Measurements from ENCODE around the gene PRPF19.

Gene PRPF19

DNA sequence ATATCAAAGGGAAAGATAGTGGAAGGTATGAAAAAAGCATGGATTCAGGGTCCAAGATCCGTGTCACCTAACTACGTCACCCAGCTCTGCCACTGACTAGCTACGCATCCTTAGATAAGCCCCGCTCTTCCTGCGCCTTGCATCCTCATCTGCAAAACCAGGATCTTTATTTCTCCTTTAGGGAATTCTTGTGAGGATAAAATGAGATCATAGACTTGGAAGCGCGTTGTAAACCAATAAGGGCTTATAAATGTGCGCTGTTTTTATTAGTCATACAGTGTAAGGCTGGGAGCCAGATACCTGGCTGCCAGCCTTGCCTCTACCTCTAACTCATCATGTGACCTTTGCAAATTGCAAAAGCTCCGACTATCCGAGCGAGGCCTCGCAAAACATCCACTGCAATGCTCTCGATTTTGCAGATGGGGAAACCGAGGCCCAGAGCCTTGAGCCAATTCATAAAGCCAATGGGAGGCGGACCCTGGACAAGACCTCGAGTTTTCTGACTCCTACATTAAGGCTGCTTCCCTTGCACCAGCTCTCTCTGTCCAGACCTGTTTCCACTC lies 753 bp downstream of the PRPF19 start:
- no peak for DNase-seq (ENCODE audit: low read depth, low spot score)

DNA sequence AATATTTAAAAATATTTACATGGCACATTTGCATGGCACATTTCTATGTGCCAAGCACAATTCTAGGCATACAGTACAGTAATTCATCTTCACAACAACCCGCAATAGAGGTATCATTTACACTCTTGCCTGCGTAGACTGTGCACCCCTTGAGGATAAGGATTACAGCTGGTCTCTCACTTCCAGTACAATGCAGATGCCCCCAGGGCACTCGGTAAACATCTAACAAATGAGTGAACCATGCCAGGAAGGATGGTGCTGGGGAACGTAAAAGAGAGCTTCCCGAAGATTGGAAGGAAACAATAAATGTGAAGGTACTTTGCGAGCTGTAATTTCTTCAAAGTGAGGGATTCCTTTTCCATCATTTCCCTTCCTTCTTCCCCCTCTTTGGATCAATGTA lies 1.3 kb downstream of the PRPF19 start:
- DNase-seq (ENCODE audit: low read depth, low spot score) = no peak

DNA sequence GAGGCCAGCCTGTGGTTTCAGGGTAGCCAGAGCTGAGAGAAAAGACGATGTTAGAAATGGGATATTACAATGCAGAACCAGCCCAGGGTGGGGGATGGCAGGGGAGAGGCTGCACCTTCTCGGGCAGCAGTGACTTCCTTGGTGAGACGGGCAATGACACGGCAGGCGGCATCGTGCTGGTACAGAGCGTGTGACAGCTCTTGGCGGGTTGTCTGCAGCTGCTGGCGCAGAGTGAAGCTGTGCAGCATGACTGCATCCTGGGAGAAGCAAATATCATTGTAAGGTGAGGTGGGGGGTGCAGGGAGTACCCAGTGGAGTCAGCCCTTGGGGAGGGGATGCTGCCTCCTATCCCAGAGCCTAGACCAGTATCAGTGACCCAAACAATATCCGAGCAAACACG lies 3.8 kb downstream of the PRPF19 start:
- DNase-seq (ENCODE audit: low read depth, low spot score) = no peak

DNA sequence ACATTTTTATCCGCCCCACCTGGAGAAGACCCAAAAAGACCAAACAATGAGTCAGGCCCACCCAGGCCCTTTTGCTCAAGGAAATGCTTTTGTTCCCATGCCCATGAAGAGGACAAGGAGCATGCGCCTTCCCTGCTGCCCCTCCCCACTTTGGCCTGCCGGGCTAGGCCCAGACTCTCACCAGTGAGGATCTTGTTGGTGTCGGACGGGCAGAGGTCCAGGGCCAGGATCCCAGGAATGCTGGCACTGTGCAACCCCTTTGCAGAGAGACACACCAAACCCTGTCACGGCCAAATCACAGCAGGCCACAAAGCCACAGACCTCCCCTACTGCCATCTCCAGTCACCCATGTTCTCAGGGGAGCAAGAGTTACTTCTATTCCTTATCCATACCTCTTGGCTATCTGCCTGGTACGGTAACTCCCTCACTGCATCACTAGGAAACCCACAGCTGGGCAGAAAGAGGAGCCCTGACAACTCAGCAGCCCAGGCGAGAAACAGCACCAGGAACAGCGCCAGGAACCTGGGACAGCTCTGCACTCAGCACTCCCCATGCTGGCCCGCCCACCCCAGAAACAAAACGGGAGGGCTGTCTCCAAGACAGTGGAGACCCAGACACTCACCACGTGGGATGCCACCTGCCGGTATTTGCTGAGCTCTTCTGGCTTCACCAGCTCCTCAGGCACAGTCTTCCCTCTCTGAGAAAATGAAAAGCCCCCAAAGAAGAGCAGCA lies 5.5 kb downstream of the PRPF19 start:
- no peak for DNase-seq (ENCODE audit: low read depth, low spot score)

DNA sequence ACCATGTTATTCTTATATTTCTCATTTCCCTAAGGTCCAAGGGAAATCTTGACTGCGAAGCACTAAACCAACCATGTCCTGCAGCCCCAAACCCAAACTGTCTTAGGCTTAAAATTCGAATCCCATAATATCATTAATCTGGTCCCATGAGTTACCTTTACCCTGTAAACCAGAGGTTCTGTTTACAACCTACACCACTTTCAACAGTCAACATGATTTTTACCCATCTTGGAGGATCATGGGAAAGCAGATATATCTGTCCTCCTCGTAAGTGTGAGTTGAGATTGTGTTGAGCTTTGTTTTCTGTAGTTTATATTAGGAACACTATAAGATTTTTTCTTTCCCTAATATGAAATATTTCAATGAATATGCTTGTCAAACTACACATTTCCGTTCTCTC lies 6.4 kb downstream of the PRPF19 start:
- DNase-seq (ENCODE audit: low read depth, low spot score) = no peak

DNA sequence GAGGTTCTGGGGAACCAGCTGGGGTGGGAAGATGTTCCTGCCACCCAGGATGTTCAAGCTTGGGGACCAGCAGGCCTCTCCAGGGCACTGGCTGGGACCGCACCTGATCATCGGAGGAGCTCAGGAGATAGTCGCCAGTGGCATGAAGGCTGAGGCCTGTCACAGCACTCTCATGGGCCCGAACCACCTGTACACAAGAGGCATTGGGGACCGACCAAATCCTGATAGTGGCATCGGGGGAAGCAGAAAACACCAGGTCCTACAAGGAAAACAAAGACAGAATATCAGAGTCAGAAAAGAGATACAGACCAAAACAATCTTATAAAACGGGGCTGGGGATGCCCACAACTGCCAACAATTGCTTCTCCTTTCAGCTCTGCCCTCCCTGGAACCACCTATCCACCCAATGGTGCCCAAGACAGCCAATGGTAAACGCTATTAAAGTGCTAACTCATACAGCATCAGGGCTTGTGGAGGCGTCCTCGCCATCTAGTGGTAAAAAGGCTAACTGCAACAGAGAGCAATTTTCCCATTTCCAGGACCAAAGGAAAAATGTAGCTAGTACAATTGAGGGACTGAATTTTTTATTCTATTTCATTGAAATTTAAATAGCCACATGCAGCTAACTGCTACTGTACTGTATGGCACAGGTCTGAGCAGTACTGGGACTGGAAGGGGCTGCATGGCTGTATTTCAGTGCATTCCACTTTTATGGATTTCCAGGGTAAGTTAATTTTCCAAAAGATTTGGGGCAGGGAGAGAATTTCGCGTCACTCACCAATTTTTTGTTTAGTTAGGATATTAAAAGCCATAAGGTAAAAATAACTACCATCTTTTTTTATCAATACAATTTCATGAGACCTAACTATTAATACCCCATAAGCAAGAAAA lies 7.1 kb downstream of the PRPF19 start:
- DNase-seq (ENCODE audit: low read depth, low spot score) = no peak

DNA sequence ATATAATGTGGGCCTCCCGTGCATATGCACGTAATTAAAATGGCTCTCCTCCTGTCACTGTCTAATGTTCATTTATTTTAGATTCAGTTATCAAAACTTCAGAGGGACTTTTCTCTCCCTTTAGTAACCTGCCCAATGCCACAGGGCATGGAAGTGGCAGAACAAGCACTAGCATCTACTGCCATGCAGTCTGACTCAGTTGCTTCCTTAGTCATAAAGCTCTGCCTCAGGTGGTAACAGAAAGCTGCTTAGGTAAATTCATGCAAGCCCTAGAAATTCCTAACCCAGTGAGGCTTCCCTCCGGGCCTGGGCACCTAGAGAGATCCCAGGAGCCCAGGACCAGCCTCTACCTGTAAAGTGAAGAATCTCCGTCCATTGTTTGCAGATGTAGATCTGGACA lies 8.9 kb downstream of the PRPF19 start:
- no peak for DNase-seq (ENCODE audit: low read depth, low spot score)

DNA sequence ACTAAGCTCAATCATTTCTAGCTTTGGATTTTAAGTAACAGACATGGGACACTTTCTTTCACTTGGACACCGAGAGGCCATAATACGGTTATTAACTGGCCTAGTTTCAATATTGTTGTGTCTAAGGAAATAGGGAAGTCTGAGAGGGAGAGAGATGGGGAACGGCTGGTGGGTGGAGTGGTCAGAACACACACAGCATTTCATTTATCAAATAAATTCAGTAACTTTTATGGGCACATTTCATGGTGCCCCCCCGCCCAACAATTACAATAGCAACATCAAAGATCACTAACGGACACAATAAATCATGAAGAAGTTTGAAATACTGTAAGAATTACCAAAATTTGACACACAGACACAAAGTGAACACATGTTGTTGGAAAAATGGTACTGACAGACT lies 10.7 kb downstream of the PRPF19 start:
- DNase-seq (ENCODE audit: low read depth, low spot score) = no peak

DNA sequence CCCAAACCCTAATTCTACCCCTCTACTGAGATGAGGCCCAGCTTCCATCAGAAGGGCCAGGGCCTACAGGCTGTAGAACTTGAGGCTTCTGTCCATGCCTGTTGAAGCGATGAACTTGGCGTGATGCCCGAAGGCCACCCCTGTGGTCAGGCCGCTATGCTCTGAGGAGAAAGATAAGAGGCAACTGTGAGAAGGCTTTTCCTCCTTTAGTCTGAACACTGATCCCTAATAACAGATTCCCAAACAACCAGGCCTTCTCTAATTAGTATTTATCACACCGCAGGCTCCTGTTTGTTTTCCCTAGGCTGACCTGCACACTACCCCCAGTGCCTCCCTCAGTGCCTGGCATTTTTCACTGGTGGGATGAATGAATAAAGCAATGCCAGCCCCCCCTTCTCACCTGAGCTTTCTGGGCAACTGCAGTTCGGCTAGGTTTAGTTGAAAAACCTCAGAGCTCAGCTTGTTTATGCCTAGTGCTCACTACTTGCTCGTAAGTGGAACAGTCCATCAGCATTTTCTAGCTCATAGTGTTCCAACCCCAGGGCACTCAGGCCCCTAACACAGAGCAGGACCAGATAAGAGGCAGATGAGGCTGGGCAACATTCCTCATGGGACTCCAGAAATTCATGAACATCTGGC lies 15.2 kb downstream of the PRPF19 start:
- no peak for DNase-seq (ENCODE audit: low read depth, low spot score)

DNA sequence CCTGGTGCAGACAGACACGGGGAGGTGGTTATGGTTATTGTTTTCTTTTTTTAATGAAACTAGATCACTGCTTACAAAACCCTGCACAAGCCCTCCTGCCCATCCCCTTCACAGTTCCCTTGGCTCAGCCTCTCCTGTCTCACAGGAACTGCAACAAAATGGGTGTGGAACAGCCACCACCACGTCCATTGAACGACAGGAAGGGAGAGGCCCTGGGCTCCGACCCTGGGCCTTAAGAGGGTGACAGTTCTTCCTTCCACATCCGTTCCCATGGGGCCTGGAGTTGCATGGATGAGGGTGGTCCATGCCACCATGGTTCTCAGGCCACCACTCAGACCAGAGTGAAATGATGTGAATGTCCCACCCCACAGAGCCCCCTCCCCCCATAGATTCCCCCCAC lies 15.7 kb downstream of the PRPF19 start:
- no peak for DNase-seq (ENCODE audit: low read depth, low spot score)

DNA sequence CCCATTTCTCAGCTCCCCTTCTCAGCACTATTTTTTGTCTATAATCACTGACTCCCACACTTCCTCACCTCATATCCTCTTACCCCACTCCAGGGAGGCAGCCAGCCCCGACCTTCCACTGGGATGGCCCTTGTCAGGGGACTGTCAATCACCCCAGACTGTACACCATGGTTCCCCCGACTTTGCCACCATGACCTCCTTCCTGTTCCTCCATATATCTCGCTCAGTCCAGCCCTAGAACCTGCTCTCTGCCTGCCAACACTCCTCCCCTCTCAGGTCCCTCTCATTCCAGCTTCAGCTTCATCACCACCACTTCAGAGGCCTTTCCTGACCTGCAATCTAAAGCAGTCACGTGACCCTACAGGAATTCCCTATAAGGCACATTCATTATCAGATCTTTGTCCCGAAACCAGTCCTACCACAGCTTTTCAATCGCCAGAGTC lies 16.5 kb downstream of the PRPF19 start:
- DNase-seq (ENCODE audit: low read depth, low spot score) = no peak

DNA sequence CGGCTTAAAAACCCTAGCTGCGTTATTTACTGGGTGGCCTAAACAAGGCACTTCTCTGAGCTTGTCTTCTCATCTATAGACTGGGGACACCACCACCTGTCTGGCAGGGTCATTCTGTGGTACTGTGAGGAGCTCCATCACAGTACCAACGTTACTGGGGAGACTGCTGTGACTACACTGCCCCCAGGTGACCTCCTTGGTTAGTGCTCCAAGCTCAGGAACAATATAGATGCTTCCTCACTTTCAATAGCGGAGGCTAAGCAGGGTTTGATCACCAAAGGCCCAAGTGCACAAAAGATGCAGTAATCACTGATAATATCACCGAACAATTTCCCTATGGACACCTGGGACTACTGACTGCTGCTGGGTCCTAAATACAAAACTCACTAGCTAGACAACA lies 18.8 kb downstream of the PRPF19 start:
- DNase-seq (ENCODE audit: low read depth, low spot score) = no peak

DNA sequence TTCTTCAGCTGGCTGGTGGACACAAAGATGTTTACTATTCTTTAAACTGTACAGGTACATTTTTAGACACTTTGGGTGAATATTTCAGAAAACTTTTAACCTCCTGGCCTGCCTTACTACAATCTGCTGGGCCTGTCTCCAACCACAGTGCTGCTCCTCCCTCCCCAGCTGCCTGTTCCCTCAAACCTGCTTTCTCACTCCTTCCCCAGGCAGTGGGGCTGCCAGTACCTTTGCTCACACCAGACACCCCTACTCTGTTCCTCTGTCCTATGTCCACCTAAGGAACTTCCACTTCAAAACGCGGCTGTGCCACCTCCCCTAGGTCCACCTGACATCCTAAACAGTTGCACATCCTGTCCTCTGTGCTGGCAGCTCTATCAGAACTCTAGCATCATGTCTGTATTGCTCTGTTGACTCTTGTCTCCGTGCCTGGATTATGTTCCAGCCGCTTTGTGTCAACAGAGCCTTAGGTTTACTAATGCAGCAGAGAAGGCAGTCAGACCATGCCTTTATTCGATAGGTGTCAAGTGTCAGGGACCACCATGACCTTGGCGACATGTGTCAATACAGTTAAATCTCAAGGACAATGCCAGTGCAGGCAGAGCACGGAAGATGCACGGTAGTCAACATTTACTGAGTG lies 25.6 kb downstream of the PRPF19 start:
- no peak for DNase-seq (ENCODE audit: low read depth, low spot score)

DNA sequence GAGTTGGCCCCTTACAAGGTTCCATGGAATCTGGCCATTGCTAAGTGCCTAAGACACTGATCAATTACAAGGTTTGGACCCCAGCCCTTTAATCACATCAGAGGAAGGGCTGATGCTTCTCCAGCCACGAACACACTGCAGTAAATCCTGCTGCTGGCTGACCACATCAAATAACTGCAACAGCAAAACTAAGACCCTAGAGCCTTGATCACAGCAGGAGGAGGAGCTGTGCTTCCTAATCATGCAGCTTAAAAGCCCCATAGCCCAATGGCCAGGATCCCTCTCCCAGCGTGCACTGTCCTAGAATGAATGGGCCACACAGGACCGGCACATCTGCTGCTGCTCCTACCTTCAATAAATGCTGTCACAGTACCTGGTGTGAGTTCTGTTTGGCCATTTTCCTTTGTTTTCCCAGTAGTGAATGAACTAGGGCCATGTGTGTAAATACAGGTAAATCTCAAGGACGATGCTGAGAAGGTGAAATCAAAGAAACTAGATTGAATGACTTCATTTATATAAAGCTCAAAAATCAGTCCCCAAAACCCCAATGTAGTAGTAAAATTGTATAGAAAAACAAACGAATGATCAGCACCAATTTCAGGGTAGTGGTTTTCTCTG lies 26.3 kb downstream of the PRPF19 start:
- DNase-seq (ENCODE audit: low read depth, low spot score) = no peak

DNA sequence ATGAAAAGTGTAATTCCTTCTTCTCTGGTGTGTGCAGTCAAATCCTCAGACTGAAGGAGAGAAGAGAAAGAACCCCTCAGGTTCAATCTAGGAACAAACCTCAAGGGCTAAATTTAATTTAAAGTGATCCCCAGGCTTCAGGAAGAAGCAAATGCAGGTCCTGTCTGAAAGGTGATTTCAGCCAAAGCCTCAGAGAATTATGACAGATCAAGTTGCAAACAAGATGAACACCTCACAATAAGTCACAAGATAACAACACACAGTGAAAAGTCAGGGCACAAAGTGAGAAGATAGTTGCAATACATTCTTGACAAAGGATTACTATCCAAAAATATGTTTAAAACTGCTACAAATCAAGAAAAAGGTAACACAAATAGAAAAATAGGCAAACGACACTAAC lies 27.3 kb downstream of the PRPF19 start:
- DNase-seq (ENCODE audit: low read depth, low spot score) = no peak

DNA sequence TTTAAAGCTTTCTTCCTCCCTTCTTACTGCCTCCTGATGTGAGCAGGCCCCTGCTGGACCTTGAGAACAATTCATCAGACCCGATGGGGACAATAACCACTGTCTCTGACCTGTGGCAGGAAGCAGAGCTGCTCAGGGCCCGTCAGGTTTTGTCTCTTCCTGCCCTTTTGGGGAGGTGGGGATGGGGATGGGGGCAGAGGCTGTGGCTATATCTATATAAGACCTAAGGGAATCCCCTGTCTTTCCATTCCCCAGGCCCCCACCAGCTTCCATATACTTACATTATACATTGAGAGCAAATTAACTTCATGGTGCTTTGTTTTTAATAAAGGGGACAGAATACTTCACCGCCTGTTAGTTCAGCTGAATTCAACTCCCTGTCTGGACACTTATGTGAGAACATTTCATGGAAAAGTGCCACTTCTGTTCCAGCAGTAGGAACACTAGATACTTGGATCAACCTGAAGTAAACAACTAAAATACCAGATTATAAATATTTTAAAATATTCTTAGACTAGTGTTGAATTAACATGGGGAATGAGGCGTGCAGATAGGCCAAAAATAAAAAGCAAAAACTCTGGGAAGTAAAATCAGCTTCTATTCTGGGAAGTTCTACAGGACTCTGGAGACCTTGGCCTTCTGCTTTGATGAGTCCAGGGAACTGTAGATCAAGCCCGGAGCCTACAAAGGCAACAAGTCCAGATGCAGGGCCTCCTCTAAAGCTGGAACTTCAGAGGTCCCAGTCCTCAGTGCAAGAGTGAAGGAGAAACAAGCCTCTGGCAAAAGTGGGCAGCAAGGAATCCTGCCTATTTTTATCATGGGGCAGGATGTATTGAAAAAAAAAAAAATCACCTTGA lies 27.9 kb downstream of the PRPF19 start:
- no peak for DNase-seq (ENCODE audit: low read depth, low spot score)

DNA sequence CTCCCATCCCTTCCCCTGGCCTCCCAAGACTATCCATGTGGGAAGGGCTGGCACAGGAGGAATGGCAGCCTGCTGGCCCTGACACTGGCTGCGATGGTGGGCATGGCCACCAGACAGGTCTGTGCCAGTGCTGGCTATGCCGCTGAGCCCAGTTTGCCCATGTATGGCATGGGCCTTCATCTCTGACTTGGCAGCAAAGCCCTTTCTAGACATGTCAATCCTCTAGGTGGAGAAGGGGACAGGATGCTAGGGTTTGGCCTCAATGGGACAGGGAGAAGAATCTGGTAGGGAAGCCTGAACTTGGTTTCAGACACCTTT lies 30.3 kb downstream of the PRPF19 start:
- no peak for DNase-seq (ENCODE audit: low read depth, low spot score)

DNA sequence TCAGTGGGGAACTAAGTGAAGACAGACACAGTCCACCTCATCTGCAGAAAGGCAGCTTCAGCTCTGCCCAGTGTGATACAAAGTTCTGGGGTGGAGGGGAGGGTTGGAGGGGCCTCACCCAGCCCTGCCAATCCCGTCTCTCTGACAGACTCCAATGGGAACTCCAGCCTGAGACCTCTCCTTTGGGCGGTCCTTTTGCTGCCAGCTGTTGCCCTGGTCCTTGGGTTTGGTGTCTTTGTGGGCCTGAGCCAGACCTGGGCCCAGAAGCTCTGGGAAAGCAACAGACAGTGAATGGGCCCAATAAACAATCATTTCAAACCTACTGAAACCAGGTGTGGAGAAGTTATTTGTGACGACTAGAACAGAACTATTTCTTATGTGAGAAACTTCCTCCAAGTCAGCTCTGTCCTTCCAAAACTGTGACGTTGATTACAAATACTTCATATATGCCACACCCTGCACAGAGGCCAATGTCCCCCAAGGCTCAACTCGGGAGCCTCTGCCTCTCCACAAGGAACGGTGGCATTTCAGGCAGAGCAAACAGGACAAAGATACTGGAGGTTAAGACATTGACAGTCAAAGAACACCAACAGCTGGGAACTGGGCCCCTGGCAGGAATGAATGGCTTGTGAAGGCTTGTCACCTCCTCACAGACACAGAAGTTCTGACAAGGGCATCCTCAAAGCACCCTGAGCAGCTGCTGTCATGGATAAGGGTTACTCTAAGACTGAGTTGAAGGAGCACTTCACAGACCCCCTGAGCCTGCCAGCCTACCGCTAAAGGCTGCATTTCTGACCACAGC lies 30.8 kb downstream of the PRPF19 start:
- no peak for DNase-seq (ENCODE audit: low read depth, low spot score)
